OCI-LY3 (cell line): ENCODE data around the gene MXRA8.

Experiments
- H2AFZ ChIP-seq: fragments of 200-600, 300-600 bp; shearing (Covaris generic); 2 replicates; pipeline ENCODE4 v1.6.0; 2014; ENCODE audit warnings: antibody characterized with exemption, low read depth, low read length
- H3K27ac ChIP-seq: fragments of 200-600, 300-600 bp; sonication (generic); 2 replicates; pipeline ENCODE4 v1.5.1; 2014; ENCODE audit warnings: mild to moderate bottlenecking, low read length, moderate library complexity, mixed read lengths
- H3K27me3 ChIP-seq: fragments of 200-600, 300-600 bp; sonication (generic); 2 replicates; pipeline ENCODE4 v1.6.1; 2014; ENCODE audit warnings: low read depth, low read length, mixed read lengths
- H3K36me3 ChIP-seq: fragments of 200-600, 300-600 bp; sonication (generic); replicated peaks from 2 replicates; pipeline ENCODE3; 2014; ENCODE audit warnings: low read depth, low read length, mixed read lengths
- H3K4me1 ChIP-seq: fragments of 300-600, 200-600 bp; sonication (generic); 2 replicates; pipeline ENCODE4 v1.6.1; 2014; ENCODE audit warnings: low read length, mixed read lengths
- H3K4me2 ChIP-seq: fragments of 200-600, 300-600 bp; sonication (generic); 2 replicates; pipeline ENCODE4 v1.6.1; 2014; ENCODE audit warnings: low read length, mixed read lengths
- H3K4me3 ChIP-seq: fragments of 300-600, 200-600 bp; sonication (generic); 2 replicates; pipeline ENCODE4 v1.5.1; 2014; ENCODE audit warnings: antibody characterized with exemption, mild to moderate bottlenecking, low read length, moderate library complexity
- H3K79me2 ChIP-seq: fragments of 300-600, 200-600 bp; shearing (Covaris generic); 2 replicates; pipeline ENCODE4 v1.6.1; 2014; ENCODE audit warnings: mild to moderate bottlenecking, low read length, mixed read lengths
- H3K9ac ChIP-seq: fragments of 300-600, 200-600 bp; shearing (Covaris generic); 2 replicates; pipeline ENCODE4 v1.6.0; 2014; ENCODE audit warnings: mild to moderate bottlenecking, low read length, moderate library complexity
- H3K9me3 ChIP-seq: fragments of 200-600, 300-600 bp; shearing (Covaris generic); 2 replicates; pipeline ENCODE4 v1.6.1; 2014; ENCODE audit warnings: low read length, mixed read lengths; ENCODE audit not compliant: insufficient read depth
- H4K20me1 ChIP-seq: fragments of 200-600, 300-600 bp; sonication (generic); 2 replicates; pipeline ENCODE4 v1.6.1; 2016; ENCODE audit warnings: low read length, mixed read lengths; ENCODE audit not compliant: insufficient read depth
- CTCF ChIP-seq: fragments of 200-600, 300-600 bp; sonication (generic); IDR thresholded peaks from 2 replicates; pipeline ENCODE4 v1.5.1; 2014; ENCODE audit warnings: antibody characterized with exemption, low read length, low read depth
- EZH2phosphoT487 ChIP-seq: fragments of 200-600 bp; shearing (Covaris generic); IDR thresholded peaks from 2 replicates; pipeline ENCODE4 v1.6.1; 2018; ENCODE audit warnings: antibody characterized with exemption, mixed run types, low read depth

The MXRA8 gene

GRCh38 chr1:1333551-1334241 is 24.7 kb downstream of the MXRA8 start:
- Histone ChIP-seq H3K4me3 (no peak overlapping the region), H3K4me1 (no peaks in the 10 kb centered on the region), H3K9ac (no peak overlapping the region), H4K20me1 (no peaks in the 10 kb centered on the region), H3K36me3 (peaks cover 4% of the 10 kb centered on the region), H3K27ac (no peak overlapping the region), H3K79me2 (no peaks in the 10 kb centered on the region), H3K27me3 (no peaks in the 10 kb centered on the region), H2AFZ (no peak overlapping the region), H3K9me3 (no peaks in the 10 kb centered on the region), H3K4me2 (no peak overlapping the region)
- TF ChIP-seq CTCF (no peak), EZH2phosphoT487 (no peak)

GRCh38 chr1:1332774-1333480 is 25.4 kb downstream of the MXRA8 start:
- H3K4me1 ChIP-seq = no peaks in the 10 kb centered on the region
- H3K27me3 ChIP-seq = no peaks in the 10 kb centered on the region
- H3K27ac ChIP-seq = no peak overlapping the region
- TF ChIP-seq CTCF (no peak), EZH2phosphoT487 (no peak)
- H2AFZ ChIP-seq = no peak overlapping the region
- H3K79me2 ChIP-seq = no peaks in the 10 kb centered on the region
- no peak overlapping the region for H3K9ac ChIP-seq
- no peak overlapping the region for H3K4me3 ChIP-seq
- H3K4me2 ChIP-seq = no peak overlapping the region
- no peaks in the 10 kb centered on the region for H4K20me1 ChIP-seq
- H3K36me3 ChIP-seq = peaks cover 4% of the 10 kb centered on the region
- H3K9me3 ChIP-seq = no peaks in the 10 kb centered on the region

DNA sequence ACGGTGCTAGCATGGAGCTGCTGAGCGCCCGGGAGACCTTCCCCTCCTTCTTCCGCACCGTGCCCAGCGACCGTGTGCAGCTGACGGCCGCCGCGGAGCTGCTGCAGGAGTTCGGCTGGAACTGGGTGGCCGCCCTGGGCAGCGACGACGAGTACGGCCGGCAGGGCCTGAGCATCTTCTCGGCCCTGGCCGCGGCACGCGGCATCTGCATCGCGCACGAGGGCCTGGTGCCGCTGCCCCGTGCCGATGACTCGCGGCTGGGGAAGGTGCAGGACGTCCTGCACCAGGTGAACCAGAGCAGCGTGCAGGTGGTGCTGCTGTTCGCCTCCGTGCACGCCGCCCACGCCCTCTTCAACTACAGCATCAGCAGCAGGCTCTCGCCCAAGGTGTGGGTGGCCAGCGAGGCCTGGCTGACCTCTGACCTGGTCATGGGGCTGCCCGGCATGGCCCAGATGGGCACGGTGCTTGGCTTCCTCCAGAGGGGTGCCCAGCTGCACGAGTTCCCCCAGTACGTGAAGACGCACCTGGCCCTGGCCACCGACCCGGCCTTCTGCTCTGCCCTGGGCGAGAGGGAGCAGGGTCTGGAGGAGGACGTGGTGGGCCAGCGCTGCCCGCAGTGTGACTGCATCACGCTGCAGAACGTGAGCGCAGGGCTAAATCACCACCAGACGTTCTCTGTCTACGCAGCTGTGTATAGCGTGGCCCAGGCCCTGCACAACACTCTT is 26.2 kb downstream of the MXRA8 start:
- Histone ChIP-seq H3K36me3 (peaks cover 4% of the 10 kb centered on the region), H3K4me1 (no peaks in the 10 kb centered on the region), H3K9ac (no peak overlapping the region), H3K4me3 (no peak overlapping the region), H4K20me1 (no peaks in the 10 kb centered on the region), H3K27ac (no peak overlapping the region), H3K4me2 (no peak overlapping the region), H3K79me2 (no peaks in the 10 kb centered on the region), H2AFZ (no peak overlapping the region), H3K9me3 (no peaks in the 10 kb centered on the region), H3K27me3 (no peaks in the 10 kb centered on the region)
- TF ChIP-seq EZH2phosphoT487 = no peak
- TF ChIP-seq CTCF = no peak
